Measurements from ENCODE around the gene SCGB2A2.

Gene SCGB2A2

DNA sequence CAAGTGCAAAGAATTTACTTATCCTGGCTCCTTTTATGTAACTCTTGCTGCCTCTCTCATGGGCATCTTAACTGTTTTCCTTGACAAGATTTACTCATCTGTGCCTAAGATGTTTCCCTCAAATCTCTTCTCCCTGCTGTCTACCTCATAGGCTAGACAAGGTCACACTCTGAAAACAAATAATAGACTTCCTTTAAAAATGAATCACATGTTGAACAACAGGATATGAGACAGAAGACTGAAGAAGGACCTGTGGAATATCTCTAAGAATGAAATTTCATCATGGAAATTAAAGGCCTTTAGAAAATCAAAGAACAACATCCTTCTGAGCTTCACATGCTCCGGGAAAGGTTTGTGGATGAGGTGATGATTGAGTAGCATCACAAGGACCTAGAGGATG is 6.0 kb upstream of the SCGB2A2 start:
- Histone ChIP-seq H3K9me3 (ENCODE audit: control insufficient read depth, insufficient read depth, low read depth, low read length) (no peaks in the 10 kb centered on the region), H3K4me1 (ENCODE audit: control insufficient read depth, insufficient read depth, low read length) (no peaks in the 10 kb centered on the region), H3K4me3 (ENCODE audit: low read depth, low read length) (no peak overlapping the region), H3K36me3 (ENCODE audit: control insufficient read depth in 2 of 2, insufficient read depth in 1 of 2, low read length in 2 of 2) (no peaks in the 10 kb centered on the region), H3K27ac (ENCODE audit: extremely low read depth, low read depth, low read length) (no peak overlapping the region)
- ChIA-PET CTCF (no interaction called here), POLR2A (no interaction called here)
- no peak for TF ChIP-seq ZNF2 (tag by site-specific recombination; IDR thresholded peaks at IDR 0.05)
- no peak for TF ChIP-seq ZNF529 (tag by site-specific recombination; IDR thresholded peaks at IDR 0.05; ENCODE audit: insufficient replicate concordance)
- TF ChIP-seq, protein P1, sequence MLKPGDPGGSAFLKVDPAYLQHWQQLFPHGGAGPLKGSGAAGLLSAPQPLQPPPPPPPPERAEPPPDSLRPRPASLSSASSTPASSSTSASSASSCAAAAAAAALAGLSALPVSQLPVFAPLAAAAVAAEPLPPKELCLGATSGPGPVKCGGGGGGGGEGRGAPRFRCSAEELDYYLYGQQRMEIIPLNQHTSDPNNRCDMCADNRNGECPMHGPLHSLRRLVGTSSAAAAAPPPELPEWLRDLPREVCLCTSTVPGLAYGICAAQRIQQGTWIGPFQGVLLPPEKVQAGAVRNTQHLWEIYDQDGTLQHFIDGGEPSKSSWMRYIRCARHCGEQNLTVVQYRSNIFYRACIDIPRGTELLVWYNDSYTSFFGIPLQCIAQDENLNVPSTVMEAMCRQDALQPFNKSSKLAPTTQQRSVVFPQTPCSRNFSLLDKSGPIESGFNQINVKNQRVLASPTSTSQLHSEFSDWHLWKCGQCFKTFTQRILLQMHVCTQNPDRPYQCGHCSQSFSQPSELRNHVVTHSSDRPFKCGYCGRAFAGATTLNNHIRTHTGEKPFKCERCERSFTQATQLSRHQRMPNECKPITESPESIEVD (tag by site-specific recombination; IDR thresholded peaks at IDR 0.05): no peak
- TF ChIP-seq ZNF121 (tag by site-specific recombination; IDR thresholded peaks at IDR 0.05): no peak
- TF ChIP-seq ZNF266 (tag by site-specific recombination; IDR thresholded peaks at IDR 0.05; ENCODE audit: low read depth): no peak
- TF ChIP-seq, protein P2, sequence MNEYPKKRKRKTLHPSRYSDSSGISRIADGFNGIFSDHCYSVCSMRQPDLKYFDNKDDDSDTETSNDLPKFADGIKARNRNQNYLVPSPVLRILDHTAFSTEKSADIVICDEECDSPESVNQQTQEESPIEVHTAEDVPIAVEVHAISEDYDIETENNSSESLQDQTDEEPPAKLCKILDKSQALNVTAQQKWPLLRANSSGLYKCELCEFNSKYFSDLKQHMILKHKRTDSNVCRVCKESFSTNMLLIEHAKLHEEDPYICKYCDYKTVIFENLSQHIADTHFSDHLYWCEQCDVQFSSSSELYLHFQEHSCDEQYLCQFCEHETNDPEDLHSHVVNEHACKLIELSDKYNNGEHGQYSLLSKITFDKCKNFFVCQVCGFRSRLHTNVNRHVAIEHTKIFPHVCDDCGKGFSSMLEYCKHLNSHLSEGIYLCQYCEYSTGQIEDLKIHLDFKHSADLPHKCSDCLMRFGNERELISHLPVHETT (tag by site-specific recombination; IDR thresholded peaks at IDR 0.05): no peak
- TF ChIP-seq KLF9 (tag by site-specific recombination; IDR thresholded peaks at IDR 0.05; ENCODE audit: low read depth): no peak
- no peak for TF ChIP-seq ZSCAN23 (tag by site-specific recombination; IDR thresholded peaks at IDR 0.05)
- TF ChIP-seq SP3 (tag by site-specific recombination; IDR thresholded peaks at IDR 0.05): no peak
- TF ChIP-seq GLI4 (tag by site-specific recombination; IDR thresholded peaks at IDR 0.05): no peak
- TF ChIP-seq, protein P3, sequence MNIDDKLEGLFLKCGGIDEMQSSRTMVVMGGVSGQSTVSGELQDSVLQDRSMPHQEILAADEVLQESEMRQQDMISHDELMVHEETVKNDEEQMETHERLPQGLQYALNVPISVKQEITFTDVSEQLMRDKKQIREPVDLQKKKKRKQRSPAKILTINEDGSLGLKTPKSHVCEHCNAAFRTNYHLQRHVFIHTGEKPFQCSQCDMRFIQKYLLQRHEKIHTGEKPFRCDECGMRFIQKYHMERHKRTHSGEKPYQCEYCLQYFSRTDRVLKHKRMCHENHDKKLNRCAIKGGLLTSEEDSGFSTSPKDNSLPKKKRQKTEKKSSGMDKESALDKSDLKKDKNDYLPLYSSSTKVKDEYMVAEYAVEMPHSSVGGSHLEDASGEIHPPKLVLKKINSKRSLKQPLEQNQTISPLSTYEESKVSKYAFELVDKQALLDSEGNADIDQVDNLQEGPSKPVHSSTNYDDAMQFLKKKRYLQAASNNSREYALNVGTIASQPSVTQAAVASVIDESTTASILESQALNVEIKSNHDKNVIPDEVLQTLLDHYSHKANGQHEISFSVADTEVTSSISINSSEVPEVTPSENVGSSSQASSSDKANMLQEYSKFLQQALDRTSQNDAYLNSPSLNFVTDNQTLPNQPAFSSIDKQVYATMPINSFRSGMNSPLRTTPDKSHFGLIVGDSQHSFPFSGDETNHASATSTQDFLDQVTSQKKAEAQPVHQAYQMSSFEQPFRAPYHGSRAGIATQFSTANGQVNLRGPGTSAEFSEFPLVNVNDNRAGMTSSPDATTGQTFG (tag by site-specific recombination; IDR thresholded peaks at IDR 0.05; ENCODE audit: borderline replicate concordance): no peak
- TF ChIP-seq ZNF792 (tag by site-specific recombination; IDR thresholded peaks at IDR 0.05): no peak

DNA sequence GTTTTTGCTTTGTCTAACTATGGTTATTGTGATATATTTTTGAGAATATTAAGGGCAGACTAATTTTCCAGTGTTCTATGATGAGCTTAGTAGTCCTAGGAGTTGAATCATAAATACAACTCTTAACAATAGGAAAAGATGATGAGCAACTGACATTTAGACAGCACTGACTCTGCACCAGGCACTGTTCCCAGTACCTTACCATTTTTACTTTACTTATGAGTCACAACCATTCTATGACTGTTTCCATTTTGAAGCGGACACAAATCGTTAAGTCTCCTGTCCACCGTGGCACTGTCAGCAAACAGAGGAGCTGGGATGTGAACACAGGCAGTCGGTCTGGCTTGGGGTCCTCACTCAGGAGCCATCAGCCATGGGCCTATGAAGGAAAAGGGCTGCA is 3.4 kb upstream of the SCGB2A2 start:
- ChIA-PET CTCF (interaction anchor here (0.6 to 1.0 kb wide), 4 partner anchors 20 to 164 kb away, joined by 3 to 4 read pairs (median 3); no protein-coding TSS in a partner anchor), POLR2A (no interaction called here)
- Histone ChIP-seq H3K4me1 (ENCODE audit: control insufficient read depth, insufficient read depth, low read length) (no peaks in the 10 kb centered on the region), H3K36me3 (ENCODE audit: control insufficient read depth in 2 of 2, insufficient read depth in 1 of 2, low read length in 2 of 2) (no peaks in the 10 kb centered on the region), H3K9me3 (ENCODE audit: control insufficient read depth, insufficient read depth, low read depth, low read length) (no peaks in the 10 kb centered on the region), H3K27ac (ENCODE audit: extremely low read depth, low read depth, low read length) (no peak overlapping the region), H3K4me3 (ENCODE audit: low read depth, low read length) (no peak overlapping the region)
- TF ChIP-seq ZNF600 (tag by site-specific recombination; IDR thresholded peaks at IDR 0.05) (no peak), FEZF1 (tag by site-specific recombination; IDR thresholded peaks at IDR 0.05) (no peak), SCRT1 (tag by site-specific recombination; IDR thresholded peaks at IDR 0.05; ENCODE audit: borderline replicate concordance) (no peak), ZNF623 (tag by site-specific recombination; IDR thresholded peaks at IDR 0.05) (no peak)
- TF ChIP-seq, protein P3 (tag by site-specific recombination; IDR thresholded peaks at IDR 0.05; ENCODE audit: borderline replicate concordance): no peak
- TF ChIP-seq, protein P4, sequence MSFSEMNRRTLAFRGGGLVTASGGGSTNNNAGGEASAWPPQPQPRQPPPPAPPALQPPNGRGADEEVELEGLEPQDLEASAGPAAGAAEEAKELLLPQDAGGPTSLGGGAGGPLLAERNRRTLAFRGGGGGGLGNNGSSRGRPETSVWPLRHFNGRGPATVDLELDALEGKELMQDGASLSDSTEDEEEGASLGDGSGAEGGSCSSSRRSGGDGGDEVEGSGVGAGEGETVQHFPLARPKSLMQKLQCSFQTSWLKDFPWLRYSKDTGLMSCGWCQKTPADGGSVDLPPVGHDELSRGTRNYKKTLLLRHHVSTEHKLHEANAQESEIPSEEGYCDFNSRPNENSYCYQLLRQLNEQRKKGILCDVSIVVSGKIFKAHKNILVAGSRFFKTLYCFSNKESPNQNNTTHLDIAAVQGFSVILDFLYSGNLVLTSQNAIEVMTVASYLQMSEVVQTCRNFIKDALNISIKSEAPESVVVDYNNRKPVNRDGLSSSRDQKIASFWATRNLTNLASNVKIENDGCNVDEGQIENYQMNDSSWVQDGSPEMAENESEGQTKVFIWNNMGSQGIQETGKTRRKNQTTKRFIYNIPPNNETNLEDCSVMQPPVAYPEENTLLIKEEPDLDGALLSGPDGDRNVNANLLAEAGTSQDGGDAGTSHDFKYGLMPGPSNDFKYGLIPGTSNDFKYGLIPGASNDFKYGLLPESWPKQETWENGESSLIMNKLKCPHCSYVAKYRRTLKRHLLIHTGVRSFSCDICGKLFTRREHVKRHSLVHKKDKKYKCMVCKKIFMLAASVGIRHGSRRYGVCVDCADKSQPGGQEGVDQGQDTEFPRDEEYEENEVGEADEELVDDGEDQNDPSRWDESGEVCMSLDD (tag by site-specific recombination; IDR thresholded peaks at IDR 0.05): no peak
- TF ChIP-seq, protein P5, sequence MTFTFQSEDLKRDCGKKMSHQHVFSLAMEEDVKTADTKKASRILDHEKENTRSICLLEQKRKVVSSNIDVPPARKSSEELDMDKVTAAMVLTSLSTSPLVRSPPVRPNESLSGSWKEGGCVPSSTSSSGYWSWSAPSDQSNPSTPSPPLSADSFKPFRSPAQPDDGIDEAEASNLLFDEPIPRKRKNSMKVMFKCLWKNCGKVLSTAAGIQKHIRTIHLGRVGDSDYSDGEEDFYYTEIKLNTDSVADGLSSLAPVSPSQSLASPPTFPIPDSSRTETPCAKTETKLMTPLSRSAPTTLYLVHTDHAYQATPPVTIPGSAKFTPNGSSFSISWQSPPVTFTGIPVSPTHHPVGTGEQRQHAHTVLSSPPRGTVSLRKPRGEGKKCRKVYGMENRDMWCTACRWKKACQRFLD (tag by site-specific recombination; IDR thresholded peaks at IDR 0.05): no peak
